Trophoblast cell (in vitro differentiated cells and primary cell): ENCODE results near the gene ZNF778.

Experiments used
- DNase-seq, 2 donors: peaks; one replicate each; pipeline ENCODE4 v3.0.0-alpha.2; 2016
- H2AFZ ChIP-seq: 2 replicates; pipeline ENCODE4 v1.6.1; 2013; ENCODE audit warnings: low read length, moderate library complexity, mild to moderate bottlenecking; ENCODE audit not compliant: insufficient read depth, poor library complexity
- H2AK5ac ChIP-seq: 2 replicates; pipeline ENCODE4 v1.6.1; 2013; ENCODE audit warnings: mild to moderate bottlenecking, low read length
- H2BK120ac ChIP-seq: 2 replicates; pipeline ENCODE4 v1.6.1; 2013; ENCODE audit warnings: low read length, mild to moderate bottlenecking, moderate library complexity; ENCODE audit not compliant: insufficient read depth, poor library complexity
- H2BK12ac ChIP-seq: 2 replicates; pipeline ENCODE4 v1.6.1; 2013; ENCODE audit warnings: mild to moderate bottlenecking, low read length, moderate library complexity
- H2BK5ac ChIP-seq: 2 replicates; pipeline ENCODE4 v1.6.1; 2013; ENCODE audit warnings: low read length, low read depth, moderate library complexity, mild to moderate bottlenecking; ENCODE audit not compliant: poor library complexity
- H3K14ac ChIP-seq: 2 replicates; pipeline ENCODE4 v1.6.1; 2013; ENCODE audit warnings: mild to moderate bottlenecking, low read length
- H3K18ac ChIP-seq: 2 replicates; pipeline ENCODE4 v1.6.1; 2013; ENCODE audit warnings: mild to moderate bottlenecking, low read length
- H3K23ac ChIP-seq: 2 replicates; pipeline ENCODE4 v1.6.1; 2013; ENCODE audit warnings: low read length
- H3K27ac ChIP-seq: 2 replicates; pipeline ENCODE4 v1.5.1; 2013; ENCODE audit warnings: low read depth, mild to moderate bottlenecking, inconsistent platforms, low read length, moderate library complexity
- H3K27me3 ChIP-seq: 2 replicates; pipeline ENCODE4 v1.6.1; 2013; ENCODE audit warnings: inconsistent platforms, mild to moderate bottlenecking, low read length, moderate library complexity; ENCODE audit not compliant: insufficient read depth
- H3K36me3 ChIP-seq, 2 experiments: 1 replicate in 1 of 2; 2 replicates in 1 of 2; pipeline ENCODE4 v1.6.1; 2013; ENCODE audit warnings: low read length in 2 of 2, mild to moderate bottlenecking in 2 of 2, moderate library complexity in 1 of 2; ENCODE audit not compliant: insufficient read depth in 2 of 2, control insufficient read depth in 1 of 2
- H3K4ac ChIP-seq: 2 replicates; pipeline ENCODE4 v1.6.1; 2013; ENCODE audit warnings: low read depth, mild to moderate bottlenecking, low read length, moderate library complexity
- H3K4me1 ChIP-seq, 2 experiments: 1 replicate in 1 of 2; 2 replicates in 1 of 2; pipeline ENCODE4 v1.6.1; 2013; ENCODE audit warnings: low read length in 2 of 2, mild to moderate bottlenecking in 2 of 2, moderate library complexity in 1 of 2; ENCODE audit not compliant: insufficient read depth in 2 of 2, control insufficient read depth in 1 of 2
- H3K4me2 ChIP-seq: 2 replicates; pipeline ENCODE4 v1.6.1; 2013; ENCODE audit warnings: inconsistent platforms, mild to moderate bottlenecking, low read length, moderate library complexity
- H3K4me3 ChIP-seq: 2 replicates; pipeline ENCODE4 v1.5.1; 2013; ENCODE audit warnings: mild to moderate bottlenecking, low read depth, low read length, inconsistent platforms
- H3K79me1 ChIP-seq: one replicate; pipeline ENCODE4 v1.6.1; 2013; ENCODE audit warnings: low read length
- H3K79me2 ChIP-seq: 2 replicates; pipeline ENCODE4 v1.6.1; 2013; ENCODE audit warnings: low read length, mild to moderate bottlenecking; ENCODE audit not compliant: control insufficient read depth, insufficient read depth, poor library complexity
- H3K9ac ChIP-seq: 2 replicates; pipeline ENCODE4 v1.6.1; 2013; ENCODE audit warnings: mild to moderate bottlenecking, low read length
- H3K9me3 ChIP-seq: 2 replicates; pipeline ENCODE4 v1.6.1; 2013; ENCODE audit warnings: low read depth, mild to moderate bottlenecking, control low read depth, inconsistent platforms, low read length; ENCODE audit not compliant: insufficient read depth
- H4K12ac ChIP-seq: 2 replicates; pipeline ENCODE4 v1.6.1; 2013; ENCODE audit warnings: low read depth, mild to moderate bottlenecking, low read length, moderate library complexity
- H4K8ac ChIP-seq: 2 replicates; pipeline ENCODE4 v1.6.1; 2013; ENCODE audit warnings: low read depth, mild to moderate bottlenecking, low read length, moderate library complexity
- H4K91ac ChIP-seq: one replicate; pipeline ENCODE4 v1.6.1; 2013; ENCODE audit warnings: low read depth, mild to moderate bottlenecking, low read length, moderate library complexity
- WGBS: extraction: QIAGEN DNeasy Blood & Tissue Kit; methylation state at CpG from one replicate; pipeline ENCODE4 v1.1.7; 2013; ENCODE audit warnings: missing lambda C conversion rate; ENCODE audit not compliant: insufficient read length, insufficient coverage; ENCODE audit errors: extremely low coverage; 5-methylcytosine and 5-hydroxymethylcytosine counted together

Gene ZNF778

GRCh38 chr16:89179656-89180315, 37.7 kb upstream of the ZNF778 start:
- Histone ChIP-seq H2BK5ac (no peak overlapping the region), H3K4me3 (no peak overlapping the region), H3K4me1 (no peaks in the 10 kb centered on the region), H2BK12ac (no peak overlapping the region), H2AFZ (no peak overlapping the region), H3K9me3 (peaks cover 8% of the 10 kb centered on the region), H4K8ac (no peak overlapping the region), H3K14ac (no peak overlapping the region), H3K18ac (no peak overlapping the region), H3K36me3 (no peaks in the 10 kb centered on the region), H3K23ac (no peak overlapping the region), H3K79me2 (no peaks in the 10 kb centered on the region), H3K27ac (no peak overlapping the region), H3K79me1 (no peaks in the 10 kb centered on the region), H2AK5ac (no peak overlapping the region), H4K91ac (no peak overlapping the region), H3K4ac (no peak overlapping the region), H4K12ac (no peak overlapping the region), H3K27me3 (no peaks in the 10 kb centered on the region), H2BK120ac (no peak overlapping the region), H3K9ac (no peak overlapping the region), H3K4me2 (no peak overlapping the region)
- no CpG with 5 or more reads among the region's 25 CpGs for WGBS
- DNase-seq = no peak

- Histone ChIP-seq H4K12ac (no peak overlapping the region), H3K4me2 (no peak overlapping the region), H2BK5ac (no peak overlapping the region), H3K27ac (no peak overlapping the region), H3K4ac (no peak overlapping the region), H3K9me3 (peaks cover 9% of the 10 kb centered on the region), H3K9ac (no peak overlapping the region), H3K18ac (no peak overlapping the region), H3K4me3 (no peak overlapping the region), H2BK120ac (no peak overlapping the region), H2AK5ac (no peak overlapping the region), H3K14ac (no peak overlapping the region), H3K79me1 (no peaks in the 10 kb centered on the region), H3K4me1 (no peaks in the 10 kb centered on the region), H3K27me3 (no peaks in the 10 kb centered on the region), H3K23ac (no peak overlapping the region), H2AFZ (no peak overlapping the region), H3K36me3 (no peaks in the 10 kb centered on the region), H3K79me2 (no peaks in the 10 kb centered on the region), H4K91ac (no peak overlapping the region), H4K8ac (no peak overlapping the region), H2BK12ac (no peak overlapping the region)
- no peak for DNase-seq
- no CpG with 5 or more reads among the region's 13 CpGs for WGBS
These were observed 34.0 kb upstream of the ZNF778 start for GRCh38 chr16:89183463-89183862.

GRCh38 chr16:89183975-89184676, 33.4 kb upstream of the ZNF778 start:
- no peak overlapping the region for H4K12ac ChIP-seq
- H2AK5ac ChIP-seq = no peak overlapping the region
- H3K4me2 ChIP-seq = no peak overlapping the region
- no peak overlapping the region for H3K23ac ChIP-seq
- H3K4me1 ChIP-seq = no peaks in the 10 kb centered on the region
- no peak overlapping the region for H3K9ac ChIP-seq
- H3K27me3 ChIP-seq = no peaks in the 10 kb centered on the region
- H3K79me2 ChIP-seq = no peaks in the 10 kb centered on the region
- no peaks in the 10 kb centered on the region for H3K36me3 ChIP-seq
- H2BK12ac ChIP-seq = no peak overlapping the region
- no CpG with 5 or more reads among the region's 26 CpGs for WGBS
- no peak overlapping the region for H3K27ac ChIP-seq
- no peak overlapping the region for H2BK120ac ChIP-seq
- H4K91ac ChIP-seq = no peak overlapping the region
- no peak overlapping the region for H3K18ac ChIP-seq
- no peak overlapping the region for H2BK5ac ChIP-seq
- H3K4me3 ChIP-seq = no peak overlapping the region
- H3K79me1 ChIP-seq = no peaks in the 10 kb centered on the region
- peaks cover 5% of the 10 kb centered on the region for H3K9me3 ChIP-seq
- H3K4ac ChIP-seq = no peak overlapping the region
- no peak overlapping the region for H3K14ac ChIP-seq
- no peak overlapping the region for H2AFZ ChIP-seq
- H4K8ac ChIP-seq = no peak overlapping the region
- no peak for DNase-seq

- Histone ChIP-seq H3K4ac (no peak overlapping the region), H3K4me1 (no peaks in the 10 kb centered on the region), H2BK120ac (no peak overlapping the region), H3K4me2 (no peak overlapping the region), H3K27ac (no peak overlapping the region), H3K18ac (no peak overlapping the region), H3K9me3 (peaks cover 4% of the 10 kb centered on the region), H2AFZ (no peak overlapping the region), H4K91ac (no peak overlapping the region), H2BK12ac (no peak overlapping the region), H3K4me3 (no peak overlapping the region), H3K27me3 (no peaks in the 10 kb centered on the region), H2AK5ac (no peak overlapping the region), H3K36me3 (no peaks in the 10 kb centered on the region), H4K12ac (no peak overlapping the region), H3K23ac (no peak overlapping the region), H3K79me2 (no peaks in the 10 kb centered on the region), H3K79me1 (no peaks in the 10 kb centered on the region), H3K9ac (no peak overlapping the region), H4K8ac (no peak overlapping the region), H3K14ac (no peak overlapping the region), H2BK5ac (no peak overlapping the region)
- no CpG with 5 or more reads among the region's 9 CpGs for WGBS
- no peak for DNase-seq
These were observed 32.9 kb upstream of the ZNF778 start for GRCh38 chr16:89184677-89184932.
